ENCODE measurements around the gene APCDD1.

APCDD1 gene

GRCh38 chr18:10453806-10454680 is at the start of gene APCDD1:
Gene APCDD1, plus strand, starts transcription at chr18:10454635. Its CDS starts 347 bp downstream, at chr18:10454982.
- DNase-seq (ENCODE audit: low read depth in 1 of 2, low spot score in 1 of 2), result no peak

- no peak for DNase-seq (ENCODE audit: low read depth in 1 of 2, low spot score in 1 of 2)
Measured at GRCh38 chr18:10405014-10405493, 49.4 kb upstream of the APCDD1 start.

- no peak for DNase-seq (ENCODE audit: low read depth in 1 of 2, low spot score in 1 of 2)
Measured at GRCh38 chr18:10405816-10406663, 48.4 kb upstream of the APCDD1 start.

- no peak for DNase-seq (ENCODE audit: low read depth in 1 of 2, low spot score in 1 of 2)
Measured at GRCh38 chr18:10408131-10408530, 46.3 kb upstream of the APCDD1 start.

- DNase-seq (ENCODE audit: low read depth in 1 of 2, low spot score in 1 of 2), result no peak
Measured at GRCh38 chr18:10409041-10409440, 45.4 kb upstream of the APCDD1 start.

GRCh38 chr18:10410472-10411308 is 43.7 kb upstream of the APCDD1 start:
- DNase-seq (ENCODE audit: low read depth in 1 of 2, low spot score in 1 of 2), result no peak

GRCh38 chr18:10412933-10413332 is 41.5 kb upstream of the APCDD1 start:
- DNase-seq (ENCODE audit: low read depth in 1 of 2, low spot score in 1 of 2), result no peak

- DNase-seq (ENCODE audit: low read depth in 1 of 2, low spot score in 1 of 2), result no peak
Measured at GRCh38 chr18:10413722-10414121, 40.7 kb upstream of the APCDD1 start.

GRCh38 chr18:10414293-10414842 is 40.1 kb upstream of the APCDD1 start:
- no peak for DNase-seq (ENCODE audit: low read depth in 1 of 2, low spot score in 1 of 2)

GRCh38 chr18:10416065-10416464 is 38.4 kb upstream of the APCDD1 start:
- DNase-seq (ENCODE audit: low read depth in 1 of 2, low spot score in 1 of 2), result no peak

GRCh38 chr18:10417191-10417590 is 37.2 kb upstream of the APCDD1 start:
- no peak for DNase-seq (ENCODE audit: low read depth in 1 of 2, low spot score in 1 of 2)

- no peak for DNase-seq (ENCODE audit: low read depth in 1 of 2, low spot score in 1 of 2)
Measured at GRCh38 chr18:10417664-10418063, 36.8 kb upstream of the APCDD1 start.

GRCh38 chr18:10418836-10419235 is 35.6 kb upstream of the APCDD1 start:
- no peak for DNase-seq (ENCODE audit: low read depth in 1 of 2, low spot score in 1 of 2)

GRCh38 chr18:10419420-10420103 is 34.9 kb upstream of the APCDD1 start:
- no peak for DNase-seq (ENCODE audit: low read depth in 1 of 2, low spot score in 1 of 2)

GRCh38 chr18:10420561-10421352 is 33.7 kb upstream of the APCDD1 start:
- DNase-seq (ENCODE audit: low read depth in 1 of 2, low spot score in 1 of 2), result no peak

GRCh38 chr18:10421859-10422258 is 32.6 kb upstream of the APCDD1 start:
- no peak for DNase-seq (ENCODE audit: low read depth in 1 of 2, low spot score in 1 of 2)

GRCh38 chr18:10422731-10423130 is 31.7 kb upstream of the APCDD1 start:
- no peak for DNase-seq (ENCODE audit: low read depth in 1 of 2, low spot score in 1 of 2)

GRCh38 chr18:10424585-10425307 is 29.7 kb upstream of the APCDD1 start:
- no peak for DNase-seq (ENCODE audit: low read depth in 1 of 2, low spot score in 1 of 2)

- DNase-seq (ENCODE audit: low read depth in 1 of 2, low spot score in 1 of 2), result no peak
Measured at GRCh38 chr18:10430677-10431076, 23.8 kb upstream of the APCDD1 start.

All from stimulated activated CD4-positive, alpha-beta T cell treated with anti-CD3 and anti-CD28 coated beads, Interleukin-15, amount 100 ng/mL, for 1 hour (primary cell).